ENCODE measurements around the gene COPS7A. TPM values are rescaled to one million over a fixed set of nuclear protein-coding genes. Genes with fewer than 3 reads are reported as not detected.

The COPS7A gene
- total RNA-seq, 2 experiments from 2014 or later, result 51.1 to 71.2 TPM

GRCh38 chr12:6769666-6770065 is 45.8 kb downstream of the COPS7A start:
- DNase-seq (ENCODE audit: low spot score), result no peak
- Histone ChIP-seq H2AFZ (ENCODE audit: low read length) (no peak overlapping the region), H3K9me2 (ENCODE audit: insufficient read depth, low read length) (no peaks in the 10 kb centered on the region), H3K4me3 (ENCODE audit: low read depth, low read length, poor library complexity, severe bottlenecking) (no peak overlapping the region), H3K9me3 (ENCODE audit: low read length) (no peaks in the 10 kb centered on the region), H3K4me1 (ENCODE audit: insufficient read depth, low read length, poor library complexity, severe bottlenecking) (peaks cover 43% of the 10 kb centered on the region), H3K79me2 (ENCODE audit: insufficient read depth, low read depth, low read length) (no peaks in the 10 kb centered on the region), H3K4me2 (ENCODE audit: low read length) (no peak overlapping the region), H3K36me3 (ENCODE audit: insufficient read depth, low read length) (no peaks in the 10 kb centered on the region), H4K20me1 (ENCODE audit: insufficient read depth, low read length) (no peaks in the 10 kb centered on the region), H3K27ac (ENCODE audit: low read depth, low read length, poor library complexity, severe bottlenecking) (no peak overlapping the region)
- POLR2A ChIA-PET, result no interaction called here
- intact Hi-C loops (cut with micrococcal nuclease; ENCODE audit: unreplicated experiment), result no loop called here
- CTCF ChIA-PET (ENCODE audit: unreplicated experiment), result no interaction called here
- BruUV-seq (replicated peaks), result no TSS peak
- TF ChIP-seq EZH2phosphoT487 (IDR thresholded peaks at IDR 0.05; ENCODE audit: borderline replicate concordance, low read depth, low read length) (no peak), CTCF (conservative IDR thresholded peaks at IDR 0.05; ENCODE audit: low read length) (no peak)

GRCh38 chr12:6770094-6770493 is 46.2 kb downstream of the COPS7A start:
- ChIA-PET POLR2A (interaction anchor here (1.0 kb wide), 1 partner anchor 16 kb away, joined by 3 read pairs; no protein-coding TSS in a partner anchor), CTCF (ENCODE audit: unreplicated experiment) (interaction anchor here (1.3 kb wide), 1 partner anchor 16 kb away, joined by 4 read pairs; no protein-coding TSS in a partner anchor)
- TF ChIP-seq CTCF (conservative IDR thresholded peaks at IDR 0.05; ENCODE audit: low read length), result no peak
- no peak for TF ChIP-seq EZH2phosphoT487 (IDR thresholded peaks at IDR 0.05; ENCODE audit: borderline replicate concordance, low read depth, low read length)
- no peaks in the 10 kb centered on the region for H3K36me3 ChIP-seq (ENCODE audit: insufficient read depth, low read length)
- H2AFZ ChIP-seq (ENCODE audit: low read length), result no peak overlapping the region
- no peaks in the 10 kb centered on the region for H3K9me2 ChIP-seq (ENCODE audit: insufficient read depth, low read length)
- H3K4me2 ChIP-seq (ENCODE audit: low read length), result no peak overlapping the region
- H3K4me1 ChIP-seq (ENCODE audit: insufficient read depth, low read length, poor library complexity, severe bottlenecking), result peaks cover 38% of the 10 kb centered on the region
- H3K4me3 ChIP-seq (ENCODE audit: low read depth, low read length, poor library complexity, severe bottlenecking), result no peak overlapping the region
- intact Hi-C loops (cut with micrococcal nuclease; ENCODE audit: unreplicated experiment), result no loop called here
- no peaks in the 10 kb centered on the region for H3K79me2 ChIP-seq (ENCODE audit: insufficient read depth, low read depth, low read length)
- no peaks in the 10 kb centered on the region for H4K20me1 ChIP-seq (ENCODE audit: insufficient read depth, low read length)
- no peak overlapping the region for H3K27ac ChIP-seq (ENCODE audit: low read depth, low read length, poor library complexity, severe bottlenecking)
- DNase-seq (ENCODE audit: low spot score), result no peak
- BruUV-seq (replicated peaks), result no TSS peak
- H3K9me3 ChIP-seq (ENCODE audit: low read length), result no peaks in the 10 kb centered on the region

- H3K36me3 ChIP-seq (ENCODE audit: insufficient read depth, low read length), result no peaks in the 10 kb centered on the region
- CTCF ChIA-PET (ENCODE audit: unreplicated experiment), result interaction anchor here (0.7 to 1.3 kb wide), 2 partner anchors 17 to 54 kb away, joined by 3 to 4 read pairs; no protein-coding TSS in a partner anchor
- BruUV-seq (replicated peaks), result no TSS peak
- peaks cover 33% of the 10 kb centered on the region for H3K4me1 ChIP-seq (ENCODE audit: insufficient read depth, low read length, poor library complexity, severe bottlenecking)
- H3K9me3 ChIP-seq (ENCODE audit: low read length), result no peaks in the 10 kb centered on the region
- H3K27ac ChIP-seq (ENCODE audit: low read depth, low read length, poor library complexity, severe bottlenecking), result no peak overlapping the region
- H3K4me3 ChIP-seq (ENCODE audit: low read depth, low read length, poor library complexity, severe bottlenecking), result no peak overlapping the region
- no peak overlapping the region for H2AFZ ChIP-seq (ENCODE audit: low read length)
- no peaks in the 10 kb centered on the region for H4K20me1 ChIP-seq (ENCODE audit: insufficient read depth, low read length)
- no peak overlapping the region for H3K4me2 ChIP-seq (ENCODE audit: low read length)
- no peak for DNase-seq (ENCODE audit: low spot score)
- no peaks in the 10 kb centered on the region for H3K79me2 ChIP-seq (ENCODE audit: insufficient read depth, low read depth, low read length)
- POLR2A ChIA-PET, result interaction anchor here (0.6 to 1.0 kb wide), 2 partner anchors 17 to 271 kb away, joined by 3 read pairs; no protein-coding TSS in a partner anchor
- TF ChIP-seq EZH2phosphoT487 (IDR thresholded peaks at IDR 0.05; ENCODE audit: borderline replicate concordance, low read depth, low read length) (no peak), CTCF (conservative IDR thresholded peaks at IDR 0.05; ENCODE audit: low read length) (no peak)
- intact Hi-C loops (cut with micrococcal nuclease; ENCODE audit: unreplicated experiment), result no loop called here
- no peaks in the 10 kb centered on the region for H3K9me2 ChIP-seq (ENCODE audit: insufficient read depth, low read length)
Observed at GRCh38 chr12:6770600-6770999, 46.8 kb downstream of the COPS7A start.
